GM12875 (cell line): ENCODE results near the gene UVSSA.

Source experiments
- H3K4me3 ChIP-seq: one replicate; pipeline ENCODE4 v1.5.1; 2011; ENCODE audit warnings: low read depth, low read length, control low read depth
- CTCF ChIP-seq: IDR thresholded peaks from 2 replicates; pipeline ENCODE4 v1.5.1; 2011; ENCODE audit warnings: low read depth, mild to moderate bottlenecking, control low read depth, inconsistent platforms, low read length, moderate library complexity, borderline replicate concordance; ENCODE audit not compliant: insufficient read depth

UVSSA gene

GRCh38 chr4:1302159-1302558 lies 44.8 kb upstream of the UVSSA start:
- no peak overlapping the region for H3K4me3 ChIP-seq
- TF ChIP-seq CTCF = no peak

GRCh38 chr4:1305261-1305711 lies 41.7 kb upstream of the UVSSA start:
- H3K4me3 ChIP-seq = no peak overlapping the region
- TF ChIP-seq CTCF = no peak

- H3K4me3 ChIP-seq = no peak overlapping the region
- no peak for TF ChIP-seq CTCF
Measured at GRCh38 chr4:1305781-1306455, 41.1 kb upstream of the UVSSA start.

GRCh38 chr4:1307951-1308735 lies 38.9 kb upstream of the UVSSA start:
- H3K4me3 ChIP-seq = no peak overlapping the region
- TF ChIP-seq CTCF = no peak

- H3K4me3 ChIP-seq = no peak overlapping the region
- no peak for TF ChIP-seq CTCF
Measured at GRCh38 chr4:1309261-1310010, 37.6 kb upstream of the UVSSA start.

GRCh38 chr4:1310031-1310795 lies 36.8 kb upstream of the UVSSA start:
- TF ChIP-seq CTCF = no peak
- H3K4me3 ChIP-seq = no peak overlapping the region
